ENCODE measurements around the gene NXN. TPM values are rescaled to one million over a fixed set of nuclear protein-coding genes. Genes with fewer than 3 reads are reported as not detected.

Gene NXN
- total RNA-seq, 1 donor from 2014 or later, result 51.6 TPM

DNA sequence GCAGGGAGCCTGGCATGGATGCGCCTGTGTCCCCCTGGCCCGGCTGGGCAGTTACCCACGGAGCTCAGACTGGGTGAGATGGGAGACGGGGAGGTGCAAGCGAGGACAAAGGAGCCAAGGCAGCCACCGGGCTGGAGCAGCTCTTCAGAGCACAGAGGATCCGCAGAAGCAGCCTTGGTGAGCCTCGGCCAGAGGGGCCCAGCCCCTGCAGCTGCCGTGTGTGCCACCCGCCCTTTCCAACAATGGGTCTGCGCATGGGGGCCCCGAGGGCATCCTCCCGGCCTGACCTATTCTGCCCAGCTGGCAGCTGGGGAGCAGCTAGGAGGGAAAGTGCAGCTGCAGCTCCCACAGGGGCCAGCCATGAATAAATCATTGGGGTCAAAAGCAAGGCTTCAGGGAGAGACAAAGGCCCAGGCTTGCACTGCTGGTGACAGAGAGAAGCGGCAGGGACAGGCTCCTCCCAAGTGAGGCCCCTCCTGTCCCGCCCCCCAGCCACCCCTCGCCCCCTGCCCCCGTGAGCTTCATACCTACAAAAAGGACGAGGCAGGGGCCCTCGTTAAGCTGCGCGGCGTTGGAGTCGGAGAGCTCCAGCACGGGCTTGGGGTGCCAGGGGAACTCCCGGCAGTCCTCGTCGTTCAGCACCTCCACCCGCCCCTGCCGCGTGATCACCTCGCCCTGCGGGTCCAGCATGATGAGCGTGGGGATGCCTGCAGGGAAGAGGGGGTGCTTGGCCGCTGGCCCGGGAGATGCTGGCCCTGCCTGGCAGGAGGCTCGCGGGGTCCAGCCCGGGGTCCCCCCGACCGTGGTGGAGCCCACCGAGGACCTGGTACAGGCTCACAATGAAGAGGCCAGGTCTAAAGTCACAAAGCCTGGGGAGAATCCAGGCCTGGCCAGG, 174.8 kb downstream of the NXN start:
- intact Hi-C loops (cut with DNase I), result no loop called here
- DNase-seq (ENCODE audit: extremely low spot score in 2 of 2), result no peak
- TF ChIP-seq POLR2AphosphoS5 (IDR thresholded peaks at IDR 0.05; ENCODE audit: insufficient read depth in 1 of 2, low read depth in 1 of 2), result no peak
- TF ChIP-seq POLR2A (IDR thresholded peaks at IDR 0.05), result no peak
- TF ChIP-seq CTCF (IDR thresholded peaks at IDR 0.05), result no peak
- H3K9me3 ChIP-seq, result no peaks in the 10 kb centered on the region
- no peaks in the 10 kb centered on the region for H3K4me1 ChIP-seq
- H3K4me3 ChIP-seq, result no peak overlapping the region
- peaks cover 0 to 21% of the 10 kb centered on the region in 2 donors for H3K36me3 ChIP-seq
- no peak overlapping the region for H3K27ac ChIP-seq
- no peaks in the 10 kb centered on the region for H3K27me3 ChIP-seq

DNA sequence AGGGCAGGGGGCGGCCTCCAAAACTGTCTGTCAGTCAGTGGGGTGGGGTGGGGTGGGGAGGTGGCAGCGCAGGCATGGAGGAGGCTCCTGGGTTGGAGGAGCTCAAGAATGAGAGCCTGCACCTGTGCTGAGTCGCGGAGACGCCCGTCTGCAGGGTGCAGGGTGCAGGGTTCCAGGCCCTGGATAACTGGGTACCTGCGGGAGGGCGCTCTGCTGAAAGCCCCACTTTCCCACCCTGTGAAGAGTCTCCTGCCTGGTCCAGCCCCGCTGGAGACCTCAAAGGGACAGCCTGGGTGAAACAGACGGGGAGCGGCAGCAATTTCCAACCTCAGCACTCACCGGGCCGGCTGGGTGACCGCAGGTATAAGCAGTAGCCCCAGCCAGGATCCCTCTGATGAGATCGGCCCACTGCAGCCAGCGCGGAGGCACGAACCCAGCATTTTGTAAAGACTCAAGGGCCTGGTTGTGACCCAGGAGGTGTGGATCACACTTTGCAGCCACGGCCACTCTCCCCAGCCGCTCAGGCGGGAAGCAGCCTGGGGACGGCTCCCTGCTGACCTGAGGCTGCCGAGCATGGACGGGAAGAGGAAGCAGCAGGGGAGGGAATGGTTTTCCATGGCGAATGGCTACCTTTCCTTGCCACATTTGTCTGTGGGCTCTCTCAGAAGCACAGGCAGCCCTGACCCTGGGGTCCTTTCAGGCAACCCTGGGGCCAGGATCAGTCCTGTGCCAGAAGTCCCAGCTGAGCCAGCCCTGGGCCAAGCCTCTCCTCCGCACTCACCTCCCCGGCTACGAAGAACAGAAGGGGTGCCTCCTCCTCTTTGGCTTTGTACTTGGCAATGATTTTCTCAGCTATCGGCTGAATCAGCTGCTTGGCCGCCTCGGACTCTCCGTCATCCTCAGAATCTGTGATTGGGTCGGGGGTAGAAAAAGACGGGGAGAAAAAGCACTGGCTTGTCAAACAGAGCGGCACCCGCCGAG, 176.4 kb downstream of the NXN start:
- Histone ChIP-seq H3K27me3 (no peaks in the 10 kb centered on the region), H3K4me1 (no peaks in the 10 kb centered on the region), H3K36me3 (peaks cover 0 to 30% of the 10 kb centered on the region in 2 donors), H3K27ac (no peak overlapping the region), H3K9me3 (no peaks in the 10 kb centered on the region), H3K4me3 (no peak overlapping the region)
- TF ChIP-seq CTCF (IDR thresholded peaks at IDR 0.05) (no peak), POLR2A (IDR thresholded peaks at IDR 0.05) (no peak), POLR2AphosphoS5 (IDR thresholded peaks at IDR 0.05; ENCODE audit: insufficient read depth in 1 of 2, low read depth in 1 of 2) (no peak)
- intact Hi-C loops (cut with DNase I), result no loop called here
- DNase-seq (ENCODE audit: extremely low spot score in 2 of 2), result no peak

DNA sequence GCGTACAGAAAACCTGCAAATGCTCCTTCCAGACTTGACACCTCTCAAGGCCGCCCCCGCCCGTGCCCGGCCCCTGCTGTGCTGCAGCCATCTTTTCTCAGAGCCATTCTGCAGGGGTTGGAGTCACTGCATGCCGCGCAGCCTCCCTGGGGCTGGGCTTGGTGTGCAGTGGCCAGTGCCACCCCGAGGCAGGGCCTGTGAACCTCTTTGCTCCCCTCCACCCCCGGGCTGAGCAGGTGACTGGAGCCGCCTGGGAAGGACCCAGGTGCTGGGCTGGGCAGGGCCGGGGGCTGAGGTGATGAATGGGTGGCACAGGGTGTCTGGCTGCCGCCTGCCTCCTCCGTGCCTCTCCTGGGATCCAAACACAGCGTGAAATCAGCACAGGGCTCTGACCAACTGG, 177.1 kb downstream of the NXN start:
- Histone ChIP-seq H3K36me3 (peaks cover 0 to 30% of the 10 kb centered on the region in 2 donors), H3K27me3 (no peaks in the 10 kb centered on the region), H3K4me3 (no peak overlapping the region), H3K9me3 (no peaks in the 10 kb centered on the region), H3K27ac (no peak overlapping the region), H3K4me1 (no peaks in the 10 kb centered on the region)
- no peak for DNase-seq (ENCODE audit: extremely low spot score in 2 of 2)
- TF ChIP-seq POLR2A (IDR thresholded peaks at IDR 0.05) (no peak), POLR2AphosphoS5 (IDR thresholded peaks at IDR 0.05; ENCODE audit: insufficient read depth in 1 of 2, low read depth in 1 of 2) (no peak), CTCF (IDR thresholded peaks at IDR 0.05) (no peak)
- intact Hi-C loops (cut with DNase I), result no loop called here

- Histone ChIP-seq H3K9me3 (no peaks in the 10 kb centered on the region), H3K36me3 (peaks cover 0 to 30% of the 10 kb centered on the region in 2 donors), H3K4me3 (no peak overlapping the region), H3K27ac (no peak overlapping the region), H3K27me3 (no peaks in the 10 kb centered on the region), H3K4me1 (no peaks in the 10 kb centered on the region)
- DNase-seq (ENCODE audit: extremely low spot score in 2 of 2), result no peak
- intact Hi-C loops (cut with DNase I), result no loop called here
- TF ChIP-seq CTCF (IDR thresholded peaks at IDR 0.05) (no peak), POLR2AphosphoS5 (IDR thresholded peaks at IDR 0.05; ENCODE audit: insufficient read depth in 1 of 2, low read depth in 1 of 2) (no peak), POLR2A (IDR thresholded peaks at IDR 0.05) (no peak)
These were observed 177.9 kb downstream of the NXN start for GRCh38 chr17:801660-802059.
